ENCODE results near the gene RPP25L.

DNA sequence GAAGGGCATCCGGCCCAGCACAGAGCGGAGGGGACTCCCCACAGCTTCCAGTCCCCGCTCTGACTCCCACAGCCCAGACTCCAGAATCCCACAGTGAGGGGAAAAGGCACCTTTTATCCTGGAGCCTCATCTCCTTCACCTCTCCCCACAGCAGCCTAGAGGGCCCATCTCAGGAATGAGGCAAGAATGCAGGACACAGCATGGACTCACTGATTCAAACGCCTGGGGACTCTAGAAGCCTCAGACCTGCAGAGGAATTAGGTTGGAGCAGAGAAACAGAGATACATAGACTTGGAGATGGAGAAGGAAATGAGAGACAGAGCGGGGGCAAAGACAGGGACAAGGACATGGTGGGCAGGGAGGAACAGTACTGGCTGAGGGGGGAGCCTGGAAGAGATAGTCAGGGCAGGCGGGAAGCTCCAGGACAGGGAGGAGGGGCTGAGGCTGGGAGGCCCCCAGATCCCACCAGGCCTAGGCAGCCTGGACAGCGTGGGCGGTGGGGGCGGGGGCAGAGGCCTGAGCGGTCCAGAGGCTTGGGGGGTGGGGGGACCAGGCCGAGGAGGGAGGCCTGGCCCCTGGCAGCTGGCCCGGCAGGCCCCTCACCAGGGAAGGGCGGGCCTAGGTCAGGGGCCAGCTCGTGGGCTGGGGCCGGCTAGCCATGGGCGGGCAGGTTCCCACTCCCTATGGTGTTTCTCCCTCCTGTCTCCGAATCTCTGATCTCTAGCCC, 38.1 kb downstream of the RPP25L start:
- TF ChIP-seq CTCF (conservative IDR thresholded peaks at IDR 0.05; ENCODE audit: low read depth, low read length) (no peak), EZH2phosphoT487 (IDR thresholded peaks at IDR 0.05; ENCODE audit: borderline replicate concordance, low read length) (no peak), EZH2 (IDR thresholded peaks at IDR 0.05; ENCODE audit: low read length, unreplicated experiment) (no peak)
